ENCODE data around the gene OLFML2A. TPM values are rescaled to one million over a fixed set of nuclear protein-coding genes. Genes with fewer than 3 reads are reported as not detected.
"Not testable (repeated sequence)": the region's sequence is repeated elsewhere in the genome, so short reads cannot be mapped to it uniquely, and the experiment has no call there.

OLFML2A gene
- total and polyA plus RNA-seq, 3 experiments from 2014 or later = not detected

- H3K9me3 Mint-ChIP-seq; H3K27ac ChIP-seq (ENCODE audit: low read depth, low read length); POLR2A ChIA-PET; H3K36me3 ChIP-seq (ENCODE audit: insufficient read depth, low read length); H3K36me3 Mint-ChIP-seq; DNase-seq; H3K4me3 ChIP-seq (ENCODE audit: low read length); H3K9me3 ChIP-seq (ENCODE audit: low read length): not testable (repeated sequence)
- Histone ChIP-seq H3K4me1 (ENCODE audit: insufficient read depth, low read length) (peaks cover 31% of the 10 kb centered on the region), H3K27me3 (ENCODE audit: insufficient read depth, low read length, poor library complexity, severe bottlenecking) (peaks cover 52% of the 10 kb centered on the region)
- Mint-ChIP-seq H3K4me1 (peaks cover 34 to 59% (median 45%) of the 10 kb centered on the region in 3 donors), H3K4me3 (peak overlapping the region; percentile 83 to 96 (median 89)), H3K27ac (peak overlapping the region in 4 of 8 donors; percentile 6 to 59 (median 56)), H3K27me3 (peaks cover 46 to 65% of the 10 kb centered on the region in 2 donors)
- CTCF ChIA-PET = interaction anchor here (1.0 to 8.1 kb wide), 9 partner anchors 10 to 125 kb away, joined by 3 to 121 read pairs (median 8); partner anchors contain the start of genes ARPC5L, RPL35 and WDR38
These were observed 4.1 kb upstream of the OLFML2A start for GRCh38 chr9:124772877-124773276.

GRCh38 chr9:124773473-124774128 lies 3.3 kb upstream of the OLFML2A start:
- peaks cover 48% of the 10 kb centered on the region for H3K27me3 ChIP-seq (ENCODE audit: insufficient read depth, low read length, poor library complexity, severe bottlenecking)
- peaks cover 42 to 58% of the 10 kb centered on the region in 2 donors for H3K27me3 Mint-ChIP-seq
- CTCF ChIA-PET = interaction anchor here (1.0 to 8.1 kb wide), 9 partner anchors 11 to 352 kb away, joined by 3 to 121 read pairs (median 5); partner anchors contain the start of genes ARPC5L, RPL35 and WDR38

GRCh38 chr9:124774129-124774978 lies 2.6 kb upstream of the OLFML2A start:
- peak; percentile 68 to 85 (median 76) for DNase-seq
- Histone ChIP-seq H3K4me3 (ENCODE audit: low read length) (no peak overlapping the region), H3K27me3 (ENCODE audit: insufficient read depth, low read length, poor library complexity, severe bottlenecking) (peaks cover 40% of the 10 kb centered on the region), H3K4me1 (ENCODE audit: insufficient read depth, low read length) (peaks cover 30% of the 10 kb centered on the region), H3K9me3 (ENCODE audit: low read length) (no peaks in the 10 kb centered on the region), H3K36me3 (ENCODE audit: insufficient read depth, low read length) (no peaks in the 10 kb centered on the region), H3K27ac (ENCODE audit: low read depth, low read length) (no peak overlapping the region)
- Mint-ChIP-seq H3K36me3 (peaks cover 0 to 2% (median 0%) of the 10 kb centered on the region in 3 donors), H3K27ac (peak overlapping the region in 2 of 8 donors; percentile 71 to 83), H3K4me3 (peak overlapping the region in 4 of 7 donors; percentile 23 to 80 (median 44)), H3K4me1 (peaks cover 30 to 56% (median 41%) of the 10 kb centered on the region in 3 donors), H3K27me3 (peaks cover 35 to 51% of the 10 kb centered on the region in 2 donors), H3K9me3 (no peaks in the 10 kb centered on the region)
- ChIA-PET POLR2A (interaction anchor here (0.7 kb wide), 1 partner anchor 130 kb away, joined by 9 read pairs; no protein-coding TSS in a partner anchor), CTCF (interaction anchor here (0.7 to 8.1 kb wide), 12 partner anchors 8 to 598 kb away, joined by 3 to 121 read pairs (median 4); partner anchors contain the start of genes ARPC5L, RPL35 and WDR38)

More at GRCh38 chr9:124773473-124774128, 3.3 kb upstream of the OLFML2A start:
- Mint-ChIP-seq H3K27ac (peak overlapping the region in 3 of 8 donors; percentile 14 to 83 (median 62)), H3K4me1 (peaks cover 34 to 60% (median 45%) of the 10 kb centered on the region in 3 donors), H3K4me3 (peak overlapping the region in 5 of 7 donors; percentile 8 to 66 (median 44)), H3K9me3 (peaks cover 0 to 4% (median 0%) of the 10 kb centered on the region in 5 donors), H3K36me3 (peaks cover 0 to 2% (median 0%) of the 10 kb centered on the region in 3 donors)
- peaks cover 31% of the 10 kb centered on the region for H3K4me1 ChIP-seq (ENCODE audit: insufficient read depth, low read length)
- no peak for DNase-seq
- POLR2A ChIA-PET = no interaction called here
- no peaks in the 10 kb centered on the region for H3K36me3 ChIP-seq (ENCODE audit: insufficient read depth, low read length)
- no peak overlapping the region for H3K27ac ChIP-seq (ENCODE audit: low read depth, low read length)
- H3K4me3 ChIP-seq (ENCODE audit: low read length) = no peak overlapping the region
- H3K9me3 ChIP-seq (ENCODE audit: low read length) = no peaks in the 10 kb centered on the region

- Mint-ChIP-seq H3K9me3 (no peaks in the 10 kb centered on the region), H3K4me3 (peak overlapping the region; percentile 42 to 86 (median 71)), H3K4me1 (peaks cover 17 to 40% (median 25%) of the 10 kb centered on the region in 3 donors), H3K27ac (no peak overlapping the region), H3K27me3 (peaks cover 26 to 35% of the 10 kb centered on the region in 2 donors), H3K36me3 (no peaks in the 10 kb centered on the region)
- peak overlapping the region; percentile 26 for H3K4me3 ChIP-seq (ENCODE audit: low read length)
- DNase-seq = no peak
- H3K27ac ChIP-seq (ENCODE audit: low read depth, low read length) = no peak overlapping the region
- peaks cover 30% of the 10 kb centered on the region for H3K27me3 ChIP-seq (ENCODE audit: insufficient read depth, low read length, poor library complexity, severe bottlenecking)
- no peaks in the 10 kb centered on the region for H3K36me3 ChIP-seq (ENCODE audit: insufficient read depth, low read length)
- H3K9me3 ChIP-seq (ENCODE audit: low read length) = no peaks in the 10 kb centered on the region
- CTCF ChIA-PET = interaction anchor here (0.8 to 8.1 kb wide), 4 partner anchors 8 to 116 kb away, joined by 3 to 121 read pairs (median 4); partner anchors contain the start of gene WDR38
- peaks cover 16% of the 10 kb centered on the region for H3K4me1 ChIP-seq (ENCODE audit: insufficient read depth, low read length)
- POLR2A ChIA-PET = no interaction called here
These were observed 347 bp upstream of the OLFML2A start for GRCh38 chr9:124776618-124776953.

- CTCF ChIA-PET = interaction anchor here (0.8 to 1.7 kb wide), 4 partner anchors 10 to 83 kb away, joined by 3 to 14 read pairs (median 4); partner anchors contain the start of genes RPL35 and WDR38
- peak overlapping the region in 1 of 8 donors; percentile 38 for H3K27ac Mint-ChIP-seq
- H3K9me3 Mint-ChIP-seq = no peaks in the 10 kb centered on the region
- H3K4me1 Mint-ChIP-seq = peaks cover 11 to 24% (median 12%) of the 10 kb centered on the region in 3 donors
- POLR2A ChIA-PET = no interaction called here
- DNase-seq = no peak
- Histone ChIP-seq H3K36me3 (ENCODE audit: insufficient read depth, low read length) (no peaks in the 10 kb centered on the region), H3K4me1 (ENCODE audit: insufficient read depth, low read length) (peaks cover 7% of the 10 kb centered on the region), H3K9me3 (ENCODE audit: low read length) (no peaks in the 10 kb centered on the region), H3K4me3 (ENCODE audit: low read length) (no peak overlapping the region), H3K27me3 (ENCODE audit: insufficient read depth, low read length, poor library complexity, severe bottlenecking) (peaks cover 25% of the 10 kb centered on the region), H3K27ac (ENCODE audit: low read depth, low read length) (no peak overlapping the region)
- no peaks in the 10 kb centered on the region for H3K36me3 Mint-ChIP-seq
- peak overlapping the region in 1 of 7 donors; percentile 41 for H3K4me3 Mint-ChIP-seq
- peaks cover 21 to 22% of the 10 kb centered on the region in 2 donors for H3K27me3 Mint-ChIP-seq
These were observed 1.8 kb downstream of the OLFML2A start for GRCh38 chr9:124778575-124779367.

GRCh38 chr9:124779368-124780059 lies 2.6 kb downstream of the OLFML2A start:
- H3K27me3 ChIP-seq (ENCODE audit: insufficient read depth, low read length, poor library complexity, severe bottlenecking) = peaks cover 19% of the 10 kb centered on the region
- DNase-seq = no peak
- no peaks in the 10 kb centered on the region for H3K36me3 Mint-ChIP-seq

More at GRCh38 chr9:124779368-124780059, 2.6 kb downstream of the OLFML2A start:
- no peak overlapping the region for H3K4me3 Mint-ChIP-seq
- ChIA-PET CTCF (interaction anchor here (0.8 to 1.7 kb wide), 4 partner anchors 11 to 82 kb away, joined by 3 to 14 read pairs (median 4); partner anchors contain the start of genes RPL35 and WDR38), POLR2A (no interaction called here)
- H3K9me3 Mint-ChIP-seq = no peaks in the 10 kb centered on the region
- H3K9me3 ChIP-seq (ENCODE audit: low read length) = no peaks in the 10 kb centered on the region
- H3K4me1 Mint-ChIP-seq = peaks cover 7 to 18% (median 12%) of the 10 kb centered on the region in 3 donors
- H3K27me3 Mint-ChIP-seq = peaks cover 14 to 16% of the 10 kb centered on the region in 2 donors
- H3K36me3 ChIP-seq (ENCODE audit: insufficient read depth, low read length) = no peaks in the 10 kb centered on the region
- no peak overlapping the region for H3K27ac ChIP-seq (ENCODE audit: low read depth, low read length)
- H3K4me1 ChIP-seq (ENCODE audit: insufficient read depth, low read length) = peaks cover 7% of the 10 kb centered on the region
- H3K27ac Mint-ChIP-seq = peak overlapping the region in 1 of 8 donors; percentile 38
- no peak overlapping the region for H3K4me3 ChIP-seq (ENCODE audit: low read length)

Data from CD8-positive, alpha-beta memory T cell (primary cell).